Loucy (cell line): ENCODE data around the gene BRINP2.

Experiments used
- CTCF ChIP-seq: fragments of 200-600 bp; sonication (generic); conservative IDR thresholded peaks from 2 replicates; pipeline ENCODE4 v1.5.1; 2014; ENCODE audit warnings: mild to moderate bottlenecking, antibody characterized with exemption, low read length
- EZH2phosphoT487 ChIP-seq: fragments of 200-600 bp; IDR thresholded peaks from 2 replicates; pipeline ENCODE4 v1.6.1; 2018; ENCODE audit warnings: antibody characterized with exemption, mild to moderate bottlenecking, moderate library complexity, borderline replicate concordance

GRCh38 chr1:177216587-177217202 is 45.9 kb downstream of the BRINP2 start:
- TF ChIP-seq CTCF (no peak), EZH2phosphoT487 (no peak)
